ENCODE data around the gene PTPRA. TPM values are rescaled to one million over a fixed set of nuclear protein-coding genes. Genes with fewer than 3 reads are reported as not detected.
A peak's percentile ranks its signal among the peaks of the same experiment; 100 is the strongest.
"Not testable (repeated sequence)": the region's sequence is repeated elsewhere in the genome, so short reads cannot be mapped to it uniquely, and the experiment has no call there.

Gene PTPRA
- total and polyA plus RNA-seq, 2 of the 13 experiments (the other 11 are each of a cell fraction or from before 2014, with no cell fraction given): 47.2 to 127 TPM

- 29% methylated on average over 6 of the region's 6 CpGs for WGBS (ENCODE audit: low lambda C conversion rate)
- H4K20me1 ChIP-seq (ENCODE audit: insufficient read depth, low read length); H2AFZ ChIP-seq (ENCODE audit: low read length); CTCF ChIA-PET (ENCODE audit: low intra/inter-chr PET ratio, low total read pairs); FAIRE-seq; DNase-seq (ENCODE audit: low spot score); H3K79me2 ChIP-seq (ENCODE audit: insufficient read depth, low read length); H3K27ac ChIP-seq (ENCODE audit: extremely low read length, insufficient read depth, low read length); H3K9ac ChIP-seq (ENCODE audit: insufficient read depth, low read depth, low read length); H3K4me3 ChIP-seq (replicated peaks in 1 of 3; ENCODE audit: insufficient read depth in 1 of 3, low read depth in 2 of 3, low read length in 3 of 3); ATAC-seq; BruUV-seq (replicated peaks); POLR2A ChIA-PET; H3K9me3 ChIP-seq (ENCODE audit: low read length); in situ Hi-C loops (cut with HindIII; ENCODE audit: extremely low pct_ligation_motif_present, low pct_unique_long_range_greater_than_20kb); H3K36me3 ChIP-seq (replicated peaks in 1 of 2; ENCODE audit: control insufficient read depth in 1 of 2, insufficient read depth in 2 of 2, low read length in 2 of 2); intact Hi-C loops (cut with micrococcal nuclease; ENCODE audit: unreplicated experiment); TF ChIP-seq NONO (IDR thresholded peaks at IDR 0.05): not testable (repeated sequence)
- peaks cover 53% of the 10 kb centered on the region for H3K4me1 ChIP-seq (ENCODE audit: insufficient read depth, low read length)
- H3K27me3 ChIP-seq (ENCODE audit: control insufficient read depth in 1 of 2, insufficient read depth in 2 of 2, low read length in 2 of 2): peaks cover 4 to 23% of the 10 kb centered on the region in 2 experiments; a peak in 4 of 5 replicates
- TF ChIP-seq ZNF501 (CRISPR knock-in tag; IDR thresholded peaks at IDR 0.05) (peak; percentile 32; the same call in 1 of the 2 replicates), ADNP (CRISPR knock-in tag; IDR thresholded peaks at IDR 0.05) (peak; percentile 55; the same call in 1 of the 2 replicates), ATF6 (CRISPR knock-in tag; conservative IDR thresholded peaks at IDR 0.05) (0 out of 2 replicates have a peak, but pooled peaks have one; percentile 43), FOXC1 (CRISPR knock-in tag; IDR thresholded peaks at IDR 0.05; ENCODE audit: borderline replicate concordance) (0 out of 2 replicates have a peak, but pooled peaks have one; percentile 51), KDM1A (CRISPR knock-in tag; IDR thresholded peaks at IDR 0.05) (peak; percentile 36; the same call in 1 of the 2 replicates), TBX2 (CRISPR knock-in tag; IDR thresholded peaks at IDR 0.05; ENCODE audit: borderline replicate concordance) (0 out of 2 replicates have a peak, but pooled peaks have one; percentile 23), NONO (CRISPR knock-in tag; conservative IDR thresholded peaks at IDR 0.05) (0 out of 2 replicates have a peak, but pooled peaks have one; percentile 14), ZNF460 (CRISPR knock-in tag; IDR thresholded peaks at IDR 0.05; ENCODE audit: borderline replicate concordance) (peak; percentile 94), ZNF263 (CRISPR knock-in tag; IDR thresholded peaks at IDR 0.05) (0 out of 2 replicates have a peak, but pooled peaks have one; percentile 35), ZNF30 (CRISPR knock-in tag; IDR thresholded peaks at IDR 0.05) (0 out of 2 replicates have a peak, but pooled peaks have one; percentile 28), CEBPG (CRISPR knock-in tag; IDR thresholded peaks at IDR 0.05) (peak; percentile 43; the same call in 1 of the 2 replicates), ZMYM4 (CRISPR knock-in tag; IDR thresholded peaks at IDR 0.05) (peak; percentile 24; the same call in 1 of the 2 replicates), MYC (CRISPR knock-in tag; IDR thresholded peaks at IDR 0.05; ENCODE audit: borderline replicate concordance) (0 out of 2 replicates have a peak, but pooled peaks have one; percentile 29), SALL1 (CRISPR knock-in tag; IDR thresholded peaks at IDR 0.05) (peak; percentile 21; the same call in 1 of the 2 replicates), ZMYM3 (CRISPR knock-in tag; IDR thresholded peaks at IDR 0.05) (peak; percentile 73; the same call in 1 of the 2 replicates), HDAC2 (CRISPR knock-in tag; IDR thresholded peaks at IDR 0.05) (peak; percentile 15; the same call in 1 of the 2 replicates)
- TF ChIP-seq, protein P1, sequence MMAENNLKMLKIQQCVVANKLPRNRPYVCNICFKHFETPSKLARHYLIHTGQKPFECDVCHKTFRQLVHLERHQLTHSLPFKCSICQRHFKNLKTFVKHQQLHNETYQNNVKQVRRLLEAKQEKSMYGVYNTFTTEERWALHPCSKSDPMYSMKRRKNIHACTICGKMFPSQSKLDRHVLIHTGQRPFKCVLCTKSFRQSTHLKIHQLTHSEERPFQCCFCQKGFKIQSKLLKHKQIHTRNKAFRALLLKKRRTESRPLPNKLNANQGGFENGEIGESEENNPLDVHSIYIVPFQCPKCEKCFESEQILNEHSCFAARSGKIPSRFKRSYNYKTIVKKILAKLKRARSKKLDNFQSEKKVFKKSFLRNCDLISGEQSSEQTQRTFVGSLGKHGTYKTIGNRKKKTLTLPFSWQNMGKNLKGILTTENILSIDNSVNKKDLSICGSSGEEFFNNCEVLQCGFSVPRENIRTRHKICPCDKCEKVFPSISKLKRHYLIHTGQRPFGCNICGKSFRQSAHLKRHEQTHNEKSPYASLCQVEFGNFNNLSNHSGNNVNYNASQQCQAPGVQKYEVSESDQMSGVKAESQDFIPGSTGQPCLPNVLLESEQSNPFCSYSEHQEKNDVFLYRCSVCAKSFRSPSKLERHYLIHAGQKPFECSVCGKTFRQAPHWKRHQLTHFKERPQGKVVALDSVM (CRISPR knock-in tag; IDR thresholded peaks at IDR 0.05): peak; percentile 88
- peak overlapping the region; percentile 37; the same call in 1 of the 2 replicates for H3K4me2 ChIP-seq (ENCODE audit: low read depth, low read length)
Measured at GRCh38 chr20:3064119-3064518, 190.8 kb downstream of the PTPRA start.
